Kidney (tissue), 14 donors: ENCODE measurements around the gene PTGES3. TPM values are rescaled to one million over a fixed set of nuclear protein-coding genes. Genes with fewer than 3 reads are reported as not detected.

ENCODE experiments used
- DNase-seq, 5 donors: peaks; one replicate each; pipeline ENCODE4 v3.0.0-alpha.2; 2013 to 2020
- FAIRE-seq: peaks from 2 replicates; lab custom pipeline; 2012; peaks lifted over from hg19 to GRCh38; lab: Jason Lieb, UNC
- H3K27ac ChIP-seq, 2 donors: one replicate each; pipeline ENCODE4 v1.7.0; 2013; ENCODE audit warnings: low read depth in 2 of 2, low read length in 2 of 2, inconsistent platforms in 1 of 2
- H3K27me3 ChIP-seq: one replicate; pipeline ENCODE4 v1.7.1; 2013; ENCODE audit warnings: low read length, inconsistent platforms; ENCODE audit not compliant: control insufficient read depth, insufficient read depth
- H3K36me3 ChIP-seq, 3 donors: one replicate each; pipeline versions ENCODE4 v1.7.0 to v1.7.1; 2013; ENCODE audit warnings: low read length in 3 of 3, control low read depth in 1 of 3, inconsistent platforms in 1 of 3; ENCODE audit not compliant: insufficient read depth in 3 of 3, control insufficient read depth in 2 of 3
- H3K4me1 ChIP-seq, 3 donors: one replicate each; pipeline versions ENCODE4 v1.7.0 to v1.7.1; 2013; ENCODE audit warnings: low read length in 3 of 3, inconsistent platforms in 1 of 3, low read depth in 1 of 3; ENCODE audit not compliant: control insufficient read depth in 2 of 3, insufficient read depth in 2 of 3
- H3K4me3 ChIP-seq, 3 donors: one replicate each; pipeline versions ENCODE4 v1.7.0 to v1.8.1; 2013; ENCODE audit warnings: low read length in 3 of 3, control low read depth in 1 of 3, inconsistent platforms in 1 of 3
- H3K9ac ChIP-seq, 3 donors: one replicate each; pipeline versions ENCODE4 v1.7.0 to v1.7.1; 2013; ENCODE audit warnings: low read length in 3 of 3, control low read depth in 1 of 3, inconsistent platforms in 1 of 3
- H3K9me3 ChIP-seq, 3 donors: one replicate each; pipeline versions ENCODE4 v1.7.0 to v1.7.1; 2013; ENCODE audit warnings: low read length in 3 of 3, control low read depth in 1 of 3, inconsistent platforms in 1 of 3; ENCODE audit not compliant: control insufficient read depth in 2 of 3, insufficient read depth in 1 of 3
- CTCF ChIP-seq: IDR thresholded peaks from 3 replicates; pipeline ENCODE4 v1.5.1; 2012; ENCODE audit warnings: mild to moderate bottlenecking, moderate library complexity, borderline replicate concordance; ENCODE audit not compliant: insufficient read depth; ENCODE audit errors: extremely low read depth
- intact Hi-C: fragments of 100-400 bp; cut with DNase I; formaldehyde crosslinking; loops from one replicate; pipeline ENCODE4 v1.11.1; 2022
- polyA plus RNA-seq: library from polyadenylated mRNA; stranded (reverse); fragments of 350-450 nt; fragmentation: Illumina TruSeq; extraction: RNeasy Lipid Tissue Mini Kit (QIAGEN cat#74804); gene quantifications from one replicate; pipeline ENCODE4 v1.2.3, GENCODE V29; 2014; ENCODE audit warnings: low read depth, low replicate concordance; ENCODE audit not compliant: insufficient read depth
- total RNA-seq: library from RNA; stranded (reverse); fragmentation: NEBNext Ultra II Directional; extraction: Animal tissue kit (Norgen Biotek cat#: 25700); gene quantifications from one replicate; pipeline ENCODE4 v1.2.1, GENCODE V29; 2021
- donor health status: control.
- donor health status: control.
- donor health status: control.
- donor health status: control.
- donor health status: control.
- donor health status: DM: yes; HTN: yes; CAD: no.
- donor health status: Normal renal cell carcinoma (clear cell type).

The PTGES3 gene
- total and polyA plus RNA-seq, 2 donors from 2014 or later: 186 to 207 TPM

GRCh38 chr12:56632701-56633467, 55.2 kb downstream of the PTGES3 start:
- Histone ChIP-seq H3K27ac (peak overlapping the region; percentile 68 to 75), H3K4me3 (peak overlapping the region in 2 of 3 donors; percentile 18 to 53), H3K4me1 (peaks cover 0 to 49% (median 26%) of the 10 kb centered on the region in 3 donors), H3K27me3 (no peaks in the 10 kb centered on the region), H3K36me3 (peaks cover 1 to 5% (median 3%) of the 10 kb centered on the region in 3 donors), H3K9me3 (no peaks in the 10 kb centered on the region), H3K9ac (peak overlapping the region in 2 of 3 donors; percentile 44 to 66)
- FAIRE-seq (no peak), DNase-seq (peak in 2 of 5 donors; percentile 7 to 49)
- no peak for TF ChIP-seq CTCF
- intact Hi-C loops: no loop called here

GRCh38 chr12:56631790-56632700, 56.0 kb downstream of the PTGES3 start:
- H3K4me1 ChIP-seq: peaks cover 0 to 44% (median 23%) of the 10 kb centered on the region in 3 donors
- H3K36me3 ChIP-seq: no peaks in the 10 kb centered on the region
- peak overlapping the region in 2 of 3 donors; percentile 18 to 53 for H3K4me3 ChIP-seq
- peak overlapping the region; percentile 68 to 75 for H3K27ac ChIP-seq
- DNase-seq: peak; percentile 69 to 91 (median 81)
- no peaks in the 10 kb centered on the region for H3K27me3 ChIP-seq
- no peak for TF ChIP-seq CTCF
- no peak for FAIRE-seq
- no peaks in the 10 kb centered on the region for H3K9me3 ChIP-seq
- intact Hi-C loops: no loop called here
- H3K9ac ChIP-seq: peak overlapping the region in 2 of 3 donors; percentile 44 to 66

- DNase-seq (peak; percentile 92 to 97 (median 96)), FAIRE-seq (no peak)
- intact Hi-C loops: no loop called here
- peak within 1 kb of the TSS; percentile 92 to 96 (median 93) for H3K9ac ChIP-seq
- no peak for TF ChIP-seq CTCF
- H3K36me3 ChIP-seq: peaks cover 0 to 5% (median 0%) of the 10 kb centered on the region in 3 donors
- peaks cover 0 to 37% (median 26%) of the 10 kb centered on the region in 3 donors for H3K4me1 ChIP-seq
- H3K4me3 ChIP-seq: peak within 1 kb of the TSS; percentile 75 to 97 (median 94)
- H3K9me3 ChIP-seq: no peaks in the 10 kb centered on the region
- no peaks in the 10 kb centered on the region for H3K27me3 ChIP-seq
- peak within 1 kb of the TSS; percentile 90 to 93 for H3K27ac ChIP-seq
Observed at GRCh38 chr12:56630180-56630632, 57.9 kb downstream of the PTGES3 start, which contains the start of gene BAZ2A. Gene BAZ2A, minus strand, starts transcription at chr12:56630326. Its CDS starts 12,796 bp downstream, at chr12:56617530.
